PC-9 (cell line): ENCODE data around the gene ZRANB1.

Experiments
- EZH2 ChIP-seq: fragments of 200-600 bp; sonication (generic); IDR thresholded peaks from 2 replicates; pipeline ENCODE4 v1.8.0; 2017; ENCODE audit warnings: antibody characterized with exemption, low read depth
- TF ChIP-seq, protein P1 (sequence below): fragments of 200-600 bp; sonication (generic); conservative IDR thresholded peaks from 2 replicates; pipeline ENCODE4 v1.6.1; 2017; ENCODE audit warnings: mixed run types, antibody characterized with exemption, mild to moderate bottlenecking, moderate library complexity

- TF ChIP-seq, protein P1, sequence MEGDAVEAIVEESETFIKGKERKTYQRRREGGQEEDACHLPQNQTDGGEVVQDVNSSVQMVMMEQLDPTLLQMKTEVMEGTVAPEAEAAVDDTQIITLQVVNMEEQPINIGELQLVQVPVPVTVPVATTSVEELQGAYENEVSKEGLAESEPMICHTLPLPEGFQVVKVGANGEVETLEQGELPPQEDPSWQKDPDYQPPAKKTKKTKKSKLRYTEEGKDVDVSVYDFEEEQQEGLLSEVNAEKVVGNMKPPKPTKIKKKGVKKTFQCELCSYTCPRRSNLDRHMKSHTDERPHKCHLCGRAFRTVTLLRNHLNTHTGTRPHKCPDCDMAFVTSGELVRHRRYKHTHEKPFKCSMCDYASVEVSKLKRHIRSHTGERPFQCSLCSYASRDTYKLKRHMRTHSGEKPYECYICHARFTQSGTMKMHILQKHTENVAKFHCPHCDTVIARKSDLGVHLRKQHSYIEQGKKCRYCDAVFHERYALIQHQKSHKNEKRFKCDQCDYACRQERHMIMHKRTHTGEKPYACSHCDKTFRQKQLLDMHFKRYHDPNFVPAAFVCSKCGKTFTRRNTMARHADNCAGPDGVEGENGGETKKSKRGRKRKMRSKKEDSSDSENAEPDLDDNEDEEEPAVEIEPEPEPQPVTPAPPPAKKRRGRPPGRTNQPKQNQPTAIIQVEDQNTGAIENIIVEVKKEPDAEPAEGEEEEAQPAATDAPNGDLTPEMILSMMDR = no peak
- TF ChIP-seq EZH2 = no peak
Observed at GRCh38 chr10:125004571-125005311, 62.8 kb downstream of the ZRANB1 start.
